GM19468 (cell line): Measurements from ENCODE around the gene PPFIBP1.

Source experiments
- ATAC-seq: cut with Tn5 transposase; IDR thresholded peaks from one replicate; pipeline ENCODE4 v1.9.1; 2021; ENCODE audit warnings: mild to moderate bottlenecking, moderate library complexity, moderate number of reproducible peaks; ENCODE audit not compliant: unreplicated experiment; ENCODE audit errors: extremely low read depth

The PPFIBP1 gene

GRCh38 chr12:27511031-27511722 lies 12.8 kb upstream of the PPFIBP1 start:
- no peak for ATAC-seq

- ATAC-seq = no peak
Measured at GRCh38 chr12:27511723-27512045, 12.3 kb upstream of the PPFIBP1 start.

GRCh38 chr12:27513155-27513824 lies 10.7 kb upstream of the PPFIBP1 start:
- ATAC-seq = no peak

GRCh38 chr12:27515671-27516070 lies 8.3 kb upstream of the PPFIBP1 start:
- ATAC-seq = no peak

DNA sequence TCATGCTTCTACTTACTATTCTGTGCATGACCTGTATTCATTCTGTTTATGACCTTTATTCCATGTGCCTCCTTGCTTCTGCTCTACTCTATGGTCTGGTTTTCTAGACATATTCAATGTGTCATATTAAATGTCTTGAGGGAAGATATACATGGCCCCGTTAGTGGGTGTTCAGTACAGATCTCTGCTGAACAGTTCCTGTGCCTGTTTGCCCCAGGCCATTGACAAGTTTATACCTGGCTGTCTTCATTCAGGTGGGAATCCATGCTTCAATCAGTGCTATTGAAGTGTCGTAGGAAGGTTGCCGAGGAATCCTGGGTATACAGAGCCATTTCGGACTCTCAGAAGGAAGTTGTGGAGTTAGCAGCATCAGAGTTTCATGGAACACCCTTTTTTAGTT lies 7.4 kb upstream of the PPFIBP1 start:
- ATAC-seq = no peak

GRCh38 chr12:27517546-27517945 lies 6.5 kb upstream of the PPFIBP1 start:
- no peak for ATAC-seq

DNA sequence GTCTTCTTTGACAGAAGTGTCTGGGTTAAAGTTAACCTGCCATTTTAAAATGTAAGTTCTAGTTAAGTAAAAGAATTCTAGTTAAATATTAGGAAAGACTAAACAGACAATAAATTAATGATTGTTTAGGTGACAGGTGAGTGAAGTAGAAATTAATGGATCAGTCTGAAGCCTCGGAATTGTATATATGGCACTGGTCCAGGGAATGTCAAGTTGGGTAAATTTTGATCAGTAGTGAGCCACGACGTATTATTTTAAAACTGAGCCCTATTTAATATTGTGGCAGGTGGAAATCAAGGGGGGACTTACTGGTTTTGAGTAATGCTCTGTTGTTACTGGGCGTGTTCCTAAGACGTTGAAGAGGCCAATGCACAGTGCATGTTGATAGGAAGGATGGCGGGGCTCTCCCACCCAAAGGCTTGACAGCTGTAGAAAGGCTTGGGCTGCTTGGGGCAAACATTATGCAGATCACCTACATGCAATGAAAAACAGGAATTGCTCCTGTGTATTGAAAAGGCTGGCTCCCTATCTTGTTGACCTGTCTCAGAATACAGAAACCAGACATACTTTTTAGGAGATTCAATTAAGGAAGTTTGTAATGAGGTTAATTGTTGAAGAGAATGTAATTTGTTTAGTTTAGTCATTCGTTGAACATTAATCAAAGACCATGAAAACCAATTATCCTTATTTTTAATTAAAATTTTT lies 5.9 kb upstream of the PPFIBP1 start:
- ATAC-seq = no peak

GRCh38 chr12:27521066-27521465 lies 2.9 kb upstream of the PPFIBP1 start:
- ATAC-seq = no peak

- ATAC-seq = no peak
Measured at GRCh38 chr12:27521981-27522380, 2.0 kb upstream of the PPFIBP1 start.

- ATAC-seq = no peak
Measured at GRCh38 chr12:27523305-27523641, 733 bp upstream of the PPFIBP1 start.

- ATAC-seq = no peak
Measured at GRCh38 chr12:27524494-27524835, 459 bp downstream of the PPFIBP1 start.

- no peak for ATAC-seq
Measured at GRCh38 chr12:27524839-27525753, 1.1 kb downstream of the PPFIBP1 start.

DNA sequence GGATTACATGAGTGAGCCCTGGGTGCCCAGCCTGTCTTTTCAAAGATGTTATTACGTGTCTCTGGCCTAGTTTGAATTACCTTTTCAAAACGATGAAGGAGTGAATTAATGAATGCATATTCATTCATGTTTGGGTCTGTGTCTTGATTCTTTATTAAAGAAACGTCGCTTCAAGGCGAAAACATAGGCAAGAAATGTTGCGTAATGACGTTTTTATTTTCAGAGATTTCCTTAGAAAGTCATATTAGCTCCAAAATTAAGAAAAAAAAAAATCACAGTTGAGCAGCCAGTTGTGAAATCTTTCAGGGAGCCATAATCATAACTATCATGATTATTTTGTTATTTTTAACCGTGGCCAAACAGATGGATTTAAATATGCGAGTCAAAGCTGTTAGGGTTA lies 3.5 kb downstream of the PPFIBP1 start:
- ATAC-seq = no peak

GRCh38 chr12:27528788-27529187 lies 4.8 kb downstream of the PPFIBP1 start:
- no peak for ATAC-seq

DNA sequence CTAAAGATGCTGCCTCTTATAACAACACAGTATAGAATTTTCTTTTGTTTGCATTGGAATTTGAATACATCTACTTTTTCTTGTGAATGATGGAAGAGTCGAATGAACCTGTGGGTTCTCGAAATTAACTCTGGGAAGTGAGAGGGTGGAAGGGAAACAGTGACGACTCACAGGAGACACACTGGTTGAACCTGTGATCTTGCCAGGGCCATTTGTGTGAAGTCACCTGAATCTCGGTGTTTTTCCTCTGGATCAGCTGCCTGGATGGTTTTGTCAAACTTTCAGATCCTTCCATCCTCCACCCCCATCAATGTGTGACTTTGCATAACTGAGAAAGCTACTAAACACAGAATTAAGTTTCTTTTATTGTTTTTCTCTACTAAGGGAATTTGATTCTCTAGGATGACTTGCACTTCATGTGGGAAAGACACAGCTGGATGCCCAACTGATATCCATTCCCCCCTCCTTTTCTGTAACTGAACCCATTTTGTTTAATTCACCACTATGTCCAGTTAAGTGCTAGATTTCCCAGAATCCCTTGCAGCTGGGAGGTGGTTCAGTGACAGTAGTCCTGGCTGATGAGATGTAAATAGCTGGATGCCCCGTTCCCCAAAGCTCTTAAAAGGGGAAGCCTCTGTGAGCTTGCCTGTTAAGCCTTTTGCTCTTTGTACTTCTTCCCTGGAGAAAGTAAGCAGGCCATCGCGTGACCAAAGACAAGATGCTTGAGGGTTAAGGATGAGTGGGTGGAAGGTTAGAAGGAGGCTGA lies 6.3 kb downstream of the PPFIBP1 start:
- ATAC-seq = no peak

GRCh38 chr12:27531896-27532295 lies 7.9 kb downstream of the PPFIBP1 start:
- no peak for ATAC-seq

GRCh38 chr12:27534060-27534764 lies 10.2 kb downstream of the PPFIBP1 start:
- ATAC-seq = no peak

DNA sequence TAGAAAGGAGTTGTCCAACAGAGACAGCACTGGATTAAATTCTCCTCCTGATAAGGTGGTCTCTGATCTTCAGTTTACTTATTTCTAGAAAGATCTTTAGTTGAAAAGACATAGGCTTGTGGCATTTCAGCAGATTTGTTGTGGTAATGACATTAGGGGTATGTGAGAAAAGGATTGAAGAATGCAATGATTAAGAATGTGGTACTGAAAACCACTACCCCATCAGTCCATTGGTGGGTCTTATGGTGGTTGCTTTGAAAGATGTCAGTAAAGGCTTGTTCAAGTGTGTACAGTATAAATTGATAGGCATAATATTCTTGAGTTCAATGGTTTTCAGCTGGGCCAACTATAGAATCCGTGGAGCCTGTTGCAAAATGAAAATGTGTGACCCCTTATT lies 10.8 kb downstream of the PPFIBP1 start:
- no peak for ATAC-seq

GRCh38 chr12:27535318-27535717 lies 11.3 kb downstream of the PPFIBP1 start:
- no peak for ATAC-seq
